Smooth muscle cell (in vitro differentiated cells): Measurements from ENCODE around the gene PPAN. TPM values are rescaled to one million over a fixed set of nuclear protein-coding genes. Genes with fewer than 3 reads are reported as not detected.

Experiments used
- DNase-seq: peaks from one replicate; lab custom pipeline; 2025; ENCODE audit not compliant: unreplicated experiment; lab: John Stamatoyannopoulos, UW
- H2AFZ ChIP-seq: fragments of 200-600 bp; sonication (generic); 2 replicates; pipeline ENCODE4 v1.6.0; 2016; ENCODE audit warnings: antibody characterized with exemption, low read depth, mild to moderate bottlenecking
- H3F3A ChIP-seq: fragments of 200-600 bp; sonication (generic); 2 replicates; pipeline ENCODE4 v1.6.0; 2017; ENCODE audit warnings: antibody characterized with exemption, low read depth
- H3K27ac ChIP-seq: fragments of 200-600 bp; sonication (generic); 2 replicates; pipeline ENCODE4 v1.5.1; 2016; ENCODE audit warnings: low read depth, mild to moderate bottlenecking
- H3K27me3 ChIP-seq: fragments of 200-600 bp; sonication (generic); 2 replicates; pipeline ENCODE4 v1.6.1; 2016; ENCODE audit warnings: low read depth, mild to moderate bottlenecking
- H3K36me3 ChIP-seq: fragments of 200-600 bp; sonication (generic); 2 replicates; pipeline ENCODE4 v1.5.1; 2016; ENCODE audit warnings: low read depth
- H3K4me1 ChIP-seq: fragments of 200-600 bp; sonication (generic); 2 replicates; pipeline ENCODE4 v1.5.1; 2016; ENCODE audit warnings: low read depth
- H3K4me2 ChIP-seq: fragments of 200-600 bp; sonication (generic); 2 replicates; pipeline ENCODE4 v1.6.0; 2016; ENCODE audit warnings: mild to moderate bottlenecking
- H3K4me3 ChIP-seq: fragments of 200-600 bp; sonication (generic); 2 replicates; pipeline ENCODE4 v1.5.1; 2016; ENCODE audit warnings: mild to moderate bottlenecking
- H3K79me2 ChIP-seq: fragments of 200-600 bp; sonication (generic); 2 replicates; pipeline ENCODE4 v1.6.0; 2016; ENCODE audit warnings: low read depth, mild to moderate bottlenecking
- H3K9ac ChIP-seq: fragments of 200-600 bp; sonication (generic); 2 replicates; pipeline ENCODE4 v1.6.0; 2016; ENCODE audit warnings: low read depth
- H3K9me3 ChIP-seq: fragments of 200-600 bp; sonication (generic); replicated peaks from 2 replicates; pipeline ENCODE4 v1.5.1; 2016; ENCODE audit warnings: low read depth
- H4K20me1 ChIP-seq: fragments of 200-600 bp; sonication (generic); 2 replicates; pipeline ENCODE4 v1.6.0; 2016; ENCODE audit warnings: low read depth
- CTCF ChIP-seq: fragments of 200-600 bp; sonication (generic); IDR thresholded peaks from 2 replicates; pipeline ENCODE4 v1.5.1; 2017; ENCODE audit warnings: borderline replicate concordance, mild to moderate bottlenecking, antibody characterized with exemption; ENCODE audit not compliant: insufficient read depth, poor library complexity, severe bottlenecking
- WGBS: methylation state at CpG from one replicate; pipeline ENCODE4 v1.1.7; 2016; ENCODE audit warnings: low lambda C conversion rate; 5-methylcytosine and 5-hydroxymethylcytosine counted together
- polyA plus RNA-seq: library from polyadenylated mRNA; unstranded; fragments of >200 nt; fragmentation: Nextera tagmentation; extraction: Ambion mirVana; gene quantifications from 2 replicates; pipeline ENCODE4 v1.2.1, GENCODE V29; 2016
- total RNA-seq: library from RNA; depleted of rRNA; stranded (reverse); fragments of >200 nt; gene quantifications from 2 replicates; pipeline ENCODE4 v1.2.3, GENCODE V29; 2014

The PPAN gene
- total and polyA plus RNA-seq, 2 experiments from 2014 or later = 11.1 to 22.6 TPM

GRCh38 chr19:10120538-10121189 lies 14.5 kb downstream of the PPAN start:
- no peak for TF ChIP-seq CTCF
- no peak overlapping the region for H3K4me3 ChIP-seq
- peak overlapping the region; percentile 4 for H3K4me2 ChIP-seq
- 64% methylated on average over 9 of the region's 9 CpGs for WGBS
- H3F3A ChIP-seq = peaks cover 7% of the 10 kb centered on the region
- H3K9ac ChIP-seq = no peak overlapping the region
- H3K79me2 ChIP-seq = peaks cover 24% of the 10 kb centered on the region
- peaks cover 5% of the 10 kb centered on the region for H3K4me1 ChIP-seq
- H3K27ac ChIP-seq = peak overlapping the region; percentile 47
- H3K9me3 ChIP-seq = no peaks in the 10 kb centered on the region
- no peaks in the 10 kb centered on the region for H3K27me3 ChIP-seq
- no peaks in the 10 kb centered on the region for H3K36me3 ChIP-seq
- DNase-seq = no peak
- no peaks in the 10 kb centered on the region for H4K20me1 ChIP-seq
- no peak overlapping the region for H2AFZ ChIP-seq

GRCh38 chr19:10122045-10122444 lies 15.9 kb downstream of the PPAN start:
- 82% methylated on average over 6 of the region's 6 CpGs for WGBS
- peaks cover 24% of the 10 kb centered on the region for H3K79me2 ChIP-seq
- no peak overlapping the region for H3K27ac ChIP-seq
- no peaks in the 10 kb centered on the region for H3K27me3 ChIP-seq
- no peak overlapping the region for H3K4me3 ChIP-seq
- peaks cover 7% of the 10 kb centered on the region for H3F3A ChIP-seq
- no peaks in the 10 kb centered on the region for H3K9me3 ChIP-seq
- H3K36me3 ChIP-seq = no peaks in the 10 kb centered on the region
- H3K4me2 ChIP-seq = no peak overlapping the region
- peaks cover 5% of the 10 kb centered on the region for H3K4me1 ChIP-seq
- no peak overlapping the region for H2AFZ ChIP-seq
- no peaks in the 10 kb centered on the region for H4K20me1 ChIP-seq
- H3K9ac ChIP-seq = no peak overlapping the region
- no peak for DNase-seq
- TF ChIP-seq CTCF = no peak

- H3K27me3 ChIP-seq = no peaks in the 10 kb centered on the region
- no peaks in the 10 kb centered on the region for H3K4me1 ChIP-seq
- no peak for DNase-seq
- H3K27ac ChIP-seq = no peak overlapping the region
- 95% methylated on average over 7 of the region's 7 CpGs for WGBS
- no peak for TF ChIP-seq CTCF
- no peak overlapping the region for H3K9ac ChIP-seq
- peaks cover 1% of the 10 kb centered on the region for H3K79me2 ChIP-seq
- H3K4me3 ChIP-seq = no peak overlapping the region
- no peak overlapping the region for H3K4me2 ChIP-seq
- H2AFZ ChIP-seq = no peak overlapping the region
- no peaks in the 10 kb centered on the region for H3K36me3 ChIP-seq
- H3F3A ChIP-seq = peaks cover 7% of the 10 kb centered on the region
- H4K20me1 ChIP-seq = no peaks in the 10 kb centered on the region
- H3K9me3 ChIP-seq = no peaks in the 10 kb centered on the region
Observed at GRCh38 chr19:10124429-10124828, 18.3 kb downstream of the PPAN start.

- WGBS = 98% methylated on average over 4 of the region's 4 CpGs
Observed at GRCh38 chr19:10126213-10126639, 20.1 kb downstream of the PPAN start.

More at GRCh38 chr19:10126213-10126639, 20.1 kb downstream of the PPAN start:
- no peaks in the 10 kb centered on the region for H4K20me1 ChIP-seq
- H3K4me2 ChIP-seq = no peak overlapping the region
- no peaks in the 10 kb centered on the region for H3K79me2 ChIP-seq
- no peak overlapping the region for H3K4me3 ChIP-seq
- no peaks in the 10 kb centered on the region for H3K4me1 ChIP-seq
- no peak overlapping the region for H2AFZ ChIP-seq
- no peaks in the 10 kb centered on the region for H3F3A ChIP-seq
- H3K36me3 ChIP-seq = no peaks in the 10 kb centered on the region
- H3K27ac ChIP-seq = no peak overlapping the region
- TF ChIP-seq CTCF = no peak
- H3K9me3 ChIP-seq = no peaks in the 10 kb centered on the region
- DNase-seq = no peak
- no peaks in the 10 kb centered on the region for H3K27me3 ChIP-seq
- H3K9ac ChIP-seq = no peak overlapping the region
